Activated T-helper 9 cell treated with anti-CD3 and anti-CD28 coated beads, Interleukin-2, amount 50 U/mL, for 16 hours (primary cell): ENCODE data around the gene NUP62.
"Not testable (repeated sequence)": the region's sequence is repeated elsewhere in the genome, so short reads cannot be mapped to it uniquely, and the experiment has no call there.

Source experiments
- DNase-seq: peaks from one replicate; pipeline ENCODE4 v3.0.0-alpha.2; 2020; ENCODE audit warnings: low read depth

Gene NUP62

DNA sequence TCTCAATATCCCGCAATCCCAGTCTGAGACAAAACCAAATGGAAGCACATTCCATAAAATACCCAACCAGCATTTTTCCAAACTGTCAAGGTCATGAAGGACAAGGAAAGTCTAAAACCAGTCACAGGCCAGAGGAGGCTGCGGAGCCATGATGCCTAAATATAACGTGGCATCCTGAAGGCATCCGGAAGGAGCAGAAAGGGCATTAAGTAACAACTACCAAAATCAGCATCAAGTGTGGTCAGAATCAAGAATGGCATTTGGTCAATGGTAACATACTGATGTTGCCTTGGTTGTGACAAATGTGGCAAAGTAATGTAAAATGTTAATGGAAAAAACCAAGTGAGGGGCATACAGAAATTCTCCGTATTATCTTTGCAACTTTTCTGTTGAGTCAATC lies 3.8 kb downstream of the NUP62 start:
- DNase-seq: no peak

DNA sequence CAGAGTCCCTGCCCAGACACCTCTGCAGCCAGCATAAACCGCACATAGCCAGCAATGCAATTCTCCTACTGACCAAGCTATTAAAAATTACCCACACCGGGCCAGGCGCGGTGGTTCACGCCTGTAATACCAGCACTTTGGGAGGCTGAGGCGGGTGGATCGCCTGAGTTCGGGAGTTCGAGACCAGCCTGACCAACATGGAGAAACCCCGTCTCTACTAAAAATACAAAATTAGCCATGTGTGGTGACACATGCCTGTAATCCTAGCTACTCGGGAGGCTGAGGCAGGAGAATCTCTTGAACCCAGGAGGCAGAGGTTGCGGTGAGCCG lies 4.5 kb downstream of the NUP62 start:
- DNase-seq: not testable (repeated sequence)

DNA sequence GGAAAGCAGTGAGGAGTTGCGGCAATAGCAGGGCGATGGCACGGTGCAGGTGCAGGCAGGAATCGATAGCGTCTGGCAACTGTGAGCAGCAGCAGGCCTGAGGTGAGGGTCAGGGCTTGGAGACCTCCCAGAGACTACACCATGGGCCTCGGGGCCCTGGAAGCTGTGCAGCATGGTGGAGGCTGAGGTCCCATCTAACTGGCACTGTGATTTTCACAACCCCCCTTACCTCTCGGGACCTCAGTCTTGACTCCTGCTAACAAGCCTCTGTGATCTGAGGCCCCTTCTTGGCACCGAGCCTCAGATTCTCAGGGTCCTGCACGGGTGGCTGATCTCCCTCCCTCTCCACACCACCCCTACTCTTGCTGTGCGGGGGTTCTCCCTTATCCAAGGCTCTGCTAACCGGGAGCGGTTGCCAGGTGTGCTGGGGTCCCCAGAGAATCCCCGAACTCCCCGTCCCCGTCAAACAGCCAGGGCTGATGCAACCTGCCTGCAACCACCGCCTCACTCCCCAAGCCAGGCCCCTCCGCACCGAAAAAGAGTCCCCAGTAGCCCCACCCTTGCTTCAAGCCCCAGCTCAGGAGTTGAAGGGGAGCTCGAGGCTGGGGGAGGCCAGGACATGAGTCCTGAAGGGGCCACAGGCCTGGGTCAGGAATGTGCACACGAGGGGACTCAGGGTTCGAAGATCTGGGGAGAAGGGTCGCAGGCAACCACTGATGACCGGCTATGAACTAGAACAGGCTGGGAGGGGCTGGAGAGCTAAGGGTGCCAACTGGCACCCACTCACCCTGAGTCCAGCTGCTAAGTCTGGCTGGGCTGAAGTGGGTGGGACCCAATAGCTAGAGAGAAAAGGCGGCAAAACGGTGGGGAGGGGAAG lies 5.1 kb downstream of the NUP62 start:
- no peak for DNase-seq

DNA sequence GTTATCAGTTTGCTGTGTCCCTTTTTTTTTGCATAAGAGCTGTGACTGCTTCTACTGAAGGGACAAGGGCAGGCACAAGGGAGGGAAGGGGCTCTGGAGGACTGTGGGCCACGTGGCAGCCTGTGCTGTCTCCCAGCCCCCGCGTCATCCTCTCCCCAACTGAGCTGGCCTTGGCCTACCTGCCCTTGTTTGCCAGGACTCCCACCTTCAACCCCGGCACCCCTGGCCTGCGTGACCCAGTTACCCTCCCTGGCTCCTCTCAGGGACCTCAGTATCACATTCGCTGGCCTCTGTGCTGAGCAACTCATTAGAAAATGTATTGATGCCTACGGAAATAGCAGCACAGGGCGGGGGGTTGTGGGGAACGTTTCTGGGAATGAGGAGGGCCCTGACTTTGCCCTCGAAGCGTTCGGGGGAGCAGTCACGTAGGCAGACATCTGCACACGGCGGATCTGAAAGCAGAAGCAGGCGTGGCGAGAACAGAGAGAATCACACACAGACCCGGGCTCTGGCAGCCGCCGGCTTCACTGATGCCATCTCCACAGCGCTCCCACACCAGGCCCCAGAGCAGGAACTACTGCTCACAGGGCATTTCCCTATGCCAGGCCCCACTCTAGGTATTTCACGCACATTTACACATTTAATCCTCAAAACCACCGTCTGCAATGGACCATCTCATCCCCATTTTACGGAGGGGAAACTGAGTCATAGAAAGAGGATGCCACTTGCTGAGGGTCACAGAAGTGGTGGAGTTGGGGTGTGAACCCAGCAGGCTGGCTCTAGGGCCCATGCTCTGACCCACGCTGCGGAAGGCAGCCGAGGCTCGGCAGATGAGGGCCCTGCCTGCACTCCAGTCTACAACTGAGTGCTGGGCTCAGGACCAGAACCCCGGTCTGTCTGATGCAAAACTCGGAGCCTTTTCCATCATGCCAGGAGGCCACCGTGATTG lies 6.0 kb downstream of the NUP62 start:
- no peak for DNase-seq

DNA sequence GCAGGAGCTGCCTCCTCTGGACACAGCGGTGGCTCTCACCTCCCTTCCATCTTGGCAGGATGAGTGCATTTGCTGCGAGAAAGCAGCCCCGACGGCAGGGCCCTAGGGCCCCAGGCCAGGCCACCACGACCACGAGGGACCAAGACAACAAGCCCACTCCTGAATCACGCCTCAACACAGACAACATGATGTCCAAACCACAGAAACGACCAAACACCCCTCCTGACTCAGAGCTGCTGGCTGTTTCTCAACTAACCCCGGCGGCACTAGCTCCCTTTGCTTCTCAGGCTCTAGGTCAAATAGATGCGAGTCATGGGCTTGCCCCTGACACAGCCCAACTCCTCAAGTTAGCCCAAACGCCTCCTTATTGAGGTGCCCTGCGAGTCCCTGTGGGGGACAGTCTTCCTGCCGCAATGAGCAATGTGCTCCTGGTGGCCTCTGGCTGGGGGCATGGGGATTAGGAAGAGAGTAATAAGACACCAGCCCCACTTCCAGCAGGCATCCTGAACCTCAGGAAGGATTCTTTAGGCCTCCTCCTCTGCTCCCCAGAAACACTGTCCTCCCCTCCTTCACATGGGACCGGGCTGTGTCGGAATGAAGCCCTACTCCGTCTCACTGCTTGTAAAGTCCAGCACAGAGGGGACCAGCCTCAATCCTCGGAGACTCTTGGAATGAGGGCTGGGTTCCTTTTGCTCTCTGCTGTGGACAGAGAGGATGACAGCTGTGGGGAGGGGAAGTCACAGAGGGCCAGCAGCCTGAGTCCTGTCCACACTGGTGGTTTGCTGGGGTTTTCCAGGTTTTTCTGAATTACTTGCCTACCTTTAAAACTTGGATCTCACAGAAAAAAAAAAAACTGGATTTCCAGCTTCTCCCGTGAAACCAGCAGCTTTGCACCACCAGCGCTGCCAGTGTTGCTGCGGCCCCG lies 7.2 kb downstream of the NUP62 start:
- no peak for DNase-seq

DNA sequence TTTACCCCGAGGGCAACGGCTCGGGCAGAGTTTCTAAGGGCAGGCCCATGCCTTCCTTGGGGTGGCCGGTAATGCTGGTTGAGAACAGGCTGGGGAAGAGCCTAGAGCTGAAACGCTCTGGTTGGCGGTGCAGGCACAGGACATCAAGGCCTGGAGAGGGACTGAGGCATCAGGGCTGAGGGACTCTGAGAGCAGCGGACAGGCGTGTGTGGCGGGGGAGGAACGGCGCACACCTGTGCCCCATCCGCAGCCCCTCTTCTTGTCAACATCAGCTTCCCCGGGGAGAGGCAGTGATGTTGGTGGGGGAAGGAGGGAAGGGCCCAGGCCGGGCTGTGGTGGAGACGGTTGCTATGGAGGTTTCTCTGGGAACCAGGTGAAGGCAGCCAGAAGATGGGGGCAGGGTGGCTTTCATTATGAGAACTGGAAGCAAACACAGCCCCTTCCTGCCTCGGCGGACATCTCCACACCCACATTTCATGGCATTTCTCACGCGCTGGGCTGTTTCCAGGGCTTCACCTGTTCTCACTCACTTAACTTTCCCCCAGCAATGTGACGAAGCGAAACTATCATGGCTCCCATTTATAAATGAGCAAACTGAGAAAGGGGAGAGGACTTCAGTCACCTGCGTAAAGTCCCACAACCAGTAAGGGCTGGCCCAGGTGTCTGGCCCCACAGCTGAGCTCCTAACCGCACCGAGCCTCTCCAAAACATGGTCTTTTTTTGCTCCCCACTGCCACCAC lies 8.5 kb downstream of the NUP62 start:
- DNase-seq: no peak

DNA sequence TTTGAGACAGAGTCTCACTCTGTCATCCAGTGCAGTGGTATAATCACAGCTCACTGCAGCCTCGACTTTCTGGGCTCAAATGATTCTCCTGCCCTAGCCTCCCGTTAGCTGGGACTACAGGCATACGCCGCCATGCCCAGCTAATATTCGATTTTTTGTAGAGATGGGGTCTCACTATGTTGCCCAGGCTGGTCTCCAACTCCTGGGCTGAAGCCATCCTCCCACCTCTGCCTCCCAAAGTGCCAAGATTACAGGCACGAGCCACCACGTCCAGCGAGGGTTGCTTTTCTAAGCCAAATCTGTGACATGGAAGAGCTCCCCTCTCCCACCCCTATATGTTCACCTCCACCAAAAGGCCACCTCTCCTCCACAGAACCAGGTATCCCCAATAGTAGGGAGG lies 11.2 kb downstream of the NUP62 start:
- no peak for DNase-seq

DNA sequence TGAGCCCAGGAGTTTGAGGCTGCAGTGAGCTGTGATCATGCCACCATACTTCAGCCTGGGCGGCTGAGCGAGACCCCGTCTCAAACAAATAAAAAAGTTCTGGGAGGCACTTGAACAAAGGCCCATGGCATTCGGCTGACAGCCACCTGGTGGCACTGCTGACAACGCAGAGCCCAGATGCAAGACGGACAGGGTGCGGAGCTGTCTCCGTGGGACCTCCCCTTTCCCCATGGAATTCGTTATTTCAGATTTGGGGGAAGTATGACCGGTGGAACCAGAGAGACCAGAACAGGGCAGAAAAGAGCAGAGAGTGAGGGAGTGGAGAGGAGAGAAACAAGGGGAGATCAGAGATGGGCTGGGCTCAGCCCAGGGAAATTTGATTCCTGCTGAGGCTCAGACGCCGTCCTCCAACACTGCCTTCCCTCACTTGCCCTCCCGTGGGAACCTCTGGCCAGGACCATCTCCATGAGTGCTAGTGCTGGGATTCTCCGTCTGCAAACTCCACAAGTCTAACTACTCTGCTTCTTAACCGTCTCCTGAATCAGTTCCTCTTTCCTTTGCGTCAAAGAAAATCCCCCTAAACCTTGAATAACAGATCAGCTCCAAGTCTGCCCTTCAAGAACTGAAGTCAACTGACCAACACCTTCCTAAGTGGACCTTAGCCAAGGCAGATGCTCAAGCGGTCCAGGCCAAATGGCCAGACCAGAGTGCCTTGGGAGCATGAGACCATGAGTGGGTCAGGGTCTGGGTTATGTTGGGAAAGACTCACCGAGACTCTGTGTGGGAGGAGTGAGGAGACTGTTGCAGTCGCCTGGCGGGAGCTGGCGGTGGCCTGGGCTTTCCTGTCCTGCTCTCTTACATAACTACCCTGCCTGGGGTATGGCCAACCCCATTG lies 12.2 kb downstream of the NUP62 start:
- DNase-seq: no peak

DNA sequence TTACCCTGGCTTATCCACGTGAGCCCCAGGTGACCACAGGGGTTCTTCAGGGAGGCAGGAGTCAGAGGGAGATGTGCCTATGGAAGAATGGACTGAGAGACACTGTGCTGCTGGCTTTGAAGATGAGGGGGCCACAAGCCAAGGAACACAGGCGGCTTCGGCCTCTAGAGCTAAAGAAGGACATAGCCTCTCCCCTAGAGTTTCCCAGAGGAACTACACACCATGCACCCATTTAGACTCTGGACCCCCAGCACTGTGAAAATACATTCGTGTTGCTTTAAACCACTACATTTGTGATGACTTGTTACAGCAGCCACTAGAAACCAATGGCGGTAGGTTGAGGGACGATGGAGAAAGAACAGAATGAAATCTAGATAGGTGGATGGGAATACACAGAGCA lies 14.0 kb downstream of the NUP62 start:
- no peak for DNase-seq

DNA sequence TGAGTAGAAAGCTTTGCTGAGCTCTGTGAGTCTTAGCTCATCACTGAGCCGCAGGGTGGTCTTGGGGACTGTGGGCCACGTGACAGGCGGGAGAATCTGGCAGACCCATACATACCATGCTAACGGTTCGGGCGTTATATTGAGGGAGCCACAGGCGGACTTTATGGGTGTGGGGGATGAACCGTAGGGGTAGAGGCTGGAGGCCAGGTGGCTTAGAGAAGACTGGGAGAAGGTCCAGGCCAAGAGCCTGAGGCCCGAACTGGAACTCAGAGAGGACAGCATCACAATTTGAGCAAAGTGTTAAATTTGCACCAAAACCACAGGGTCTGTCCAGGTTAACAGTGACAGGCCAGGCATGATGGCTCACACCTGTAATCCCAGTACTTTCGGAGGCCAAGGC lies 15.6 kb downstream of the NUP62 start:
- DNase-seq: no peak

DNA sequence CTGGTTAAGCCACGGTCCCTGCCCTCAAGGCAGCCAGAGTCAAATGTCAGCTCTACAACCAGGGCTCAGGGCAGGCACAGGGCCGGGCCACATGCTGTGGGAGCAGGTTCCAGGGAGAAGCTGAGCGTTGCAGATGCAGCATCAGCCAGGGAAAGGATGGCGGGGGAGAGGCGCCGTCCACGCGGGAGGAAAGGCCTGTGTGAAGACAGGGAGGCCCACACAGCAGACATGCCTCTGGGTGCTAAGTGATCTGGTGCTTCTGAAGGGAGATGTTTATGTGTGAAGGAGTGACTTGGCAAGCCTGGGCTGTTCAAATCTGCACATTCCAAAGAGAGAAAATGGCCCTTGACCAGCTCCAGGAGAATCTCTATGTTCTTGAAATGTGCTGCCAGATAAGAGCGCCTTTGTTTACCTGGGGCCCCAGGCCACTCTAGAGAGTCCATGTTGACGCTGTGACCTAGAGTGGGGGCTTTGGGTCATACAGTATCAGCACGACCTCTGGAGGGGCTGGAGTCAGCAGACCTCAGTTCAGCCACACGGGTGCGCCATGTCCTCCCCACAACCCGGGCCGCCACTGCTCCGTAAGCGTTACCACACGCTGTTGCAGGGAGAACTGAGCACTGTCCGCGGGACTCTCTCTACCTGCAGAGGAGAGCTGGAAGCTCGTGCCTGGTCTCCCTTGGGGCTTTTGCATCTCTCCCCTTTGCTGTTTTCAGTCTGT lies 16.2 kb downstream of the NUP62 start:
- no peak for DNase-seq

DNA sequence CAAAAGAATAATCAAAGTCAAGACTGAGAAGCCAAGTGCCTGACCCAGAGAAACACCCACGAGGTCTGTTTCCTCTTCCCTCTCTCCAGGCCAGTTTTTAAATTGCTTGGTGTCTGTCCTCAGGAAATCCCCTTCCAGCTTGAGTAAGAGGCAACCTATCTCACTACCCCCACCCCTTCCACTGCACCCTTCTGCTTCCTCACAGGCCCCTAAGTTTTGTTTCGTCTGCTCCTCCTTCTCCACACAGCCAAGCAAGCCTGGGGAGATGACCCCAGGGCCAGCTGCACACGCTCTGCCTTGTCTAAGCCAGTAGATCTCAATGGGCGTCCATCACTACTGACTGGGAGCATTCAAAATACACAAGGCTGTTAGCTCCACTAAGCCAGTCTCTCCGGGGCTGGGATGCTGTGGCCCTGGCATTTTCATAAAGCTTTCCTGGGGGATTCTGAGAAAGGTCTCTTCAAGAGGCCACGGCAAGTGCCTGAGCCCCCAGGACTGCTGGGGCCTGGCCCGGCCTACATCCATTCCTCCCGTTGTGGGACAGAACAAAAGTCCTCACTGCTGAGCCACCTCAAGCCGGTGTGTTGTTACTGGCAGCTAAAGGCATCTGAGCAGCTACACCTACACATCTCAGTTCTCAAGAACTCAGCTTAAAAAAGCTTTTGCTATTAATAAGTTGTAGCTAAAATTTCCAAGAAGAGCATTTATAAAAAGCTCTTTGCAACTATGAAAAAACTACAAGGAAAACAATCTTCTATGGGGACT lies 17.7 kb downstream of the NUP62 start:
- no peak for DNase-seq

DNA sequence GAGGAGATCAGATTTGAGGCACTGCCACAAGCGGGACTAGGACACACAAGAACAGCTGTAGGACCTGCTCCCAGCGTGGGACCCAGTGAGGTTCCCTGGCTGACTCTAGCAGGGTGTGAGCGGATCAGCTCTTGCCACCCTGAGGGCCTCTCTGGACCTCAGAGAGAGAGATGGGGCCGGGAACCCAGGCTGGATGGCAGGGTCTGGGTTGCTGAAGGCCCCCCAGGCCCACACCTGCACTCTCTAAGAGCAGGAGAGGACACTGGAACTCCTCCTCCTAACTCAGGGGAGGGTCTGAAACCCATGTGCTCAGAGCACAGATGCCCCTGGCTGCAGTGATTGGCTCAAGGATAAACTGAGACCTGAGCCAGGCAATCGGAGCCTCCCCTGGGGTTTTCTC lies 19.1 kb downstream of the NUP62 start:
- no peak for DNase-seq

DNA sequence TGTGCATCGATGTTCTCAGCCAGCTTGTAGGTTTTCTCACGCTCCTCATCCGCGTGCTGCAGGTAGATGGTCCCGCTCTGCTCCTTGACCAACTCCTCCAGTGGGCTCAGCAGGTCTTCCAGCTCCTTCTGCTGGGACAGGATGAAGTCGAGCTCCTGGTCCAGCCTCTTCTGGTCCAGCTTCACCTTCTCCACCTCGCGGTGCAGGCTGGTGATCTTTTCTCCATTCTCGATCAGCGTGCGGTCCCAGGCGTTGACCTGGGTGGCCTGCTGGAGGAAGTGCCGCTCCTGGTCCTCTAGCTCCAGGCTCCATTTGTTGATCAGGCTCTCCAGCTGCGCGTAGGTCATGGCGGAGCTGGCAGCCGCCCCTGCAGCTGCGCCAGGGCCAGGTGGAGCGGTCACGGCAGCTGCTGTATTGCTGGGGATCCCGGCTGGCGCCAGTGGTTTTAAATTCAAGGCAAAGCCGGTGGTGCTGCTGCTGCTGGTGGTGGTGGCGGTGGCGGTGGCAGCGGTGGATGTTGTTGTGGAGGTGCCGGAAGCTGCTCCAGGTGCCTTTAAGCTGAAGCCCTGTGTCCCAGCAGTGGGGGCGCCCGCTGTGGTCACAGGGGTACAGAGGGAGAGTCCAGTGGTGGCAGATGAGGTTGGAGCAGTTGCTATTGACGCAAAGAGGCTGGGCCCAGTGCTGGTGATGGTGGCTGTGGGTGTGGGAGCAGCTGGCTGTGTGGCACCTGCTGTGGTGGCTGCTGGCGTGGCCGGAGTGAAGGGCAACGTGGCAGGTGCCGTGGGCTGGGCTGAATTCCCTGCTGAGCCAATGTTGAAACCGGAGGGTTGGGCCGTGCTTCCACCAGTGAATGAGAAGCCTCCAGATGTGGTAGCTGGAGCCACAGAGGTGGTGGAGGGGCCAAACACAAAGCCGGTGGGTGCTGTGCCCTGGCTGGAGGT lies 20.6 kb downstream of the NUP62 start:
- DNase-seq: no peak

DNA sequence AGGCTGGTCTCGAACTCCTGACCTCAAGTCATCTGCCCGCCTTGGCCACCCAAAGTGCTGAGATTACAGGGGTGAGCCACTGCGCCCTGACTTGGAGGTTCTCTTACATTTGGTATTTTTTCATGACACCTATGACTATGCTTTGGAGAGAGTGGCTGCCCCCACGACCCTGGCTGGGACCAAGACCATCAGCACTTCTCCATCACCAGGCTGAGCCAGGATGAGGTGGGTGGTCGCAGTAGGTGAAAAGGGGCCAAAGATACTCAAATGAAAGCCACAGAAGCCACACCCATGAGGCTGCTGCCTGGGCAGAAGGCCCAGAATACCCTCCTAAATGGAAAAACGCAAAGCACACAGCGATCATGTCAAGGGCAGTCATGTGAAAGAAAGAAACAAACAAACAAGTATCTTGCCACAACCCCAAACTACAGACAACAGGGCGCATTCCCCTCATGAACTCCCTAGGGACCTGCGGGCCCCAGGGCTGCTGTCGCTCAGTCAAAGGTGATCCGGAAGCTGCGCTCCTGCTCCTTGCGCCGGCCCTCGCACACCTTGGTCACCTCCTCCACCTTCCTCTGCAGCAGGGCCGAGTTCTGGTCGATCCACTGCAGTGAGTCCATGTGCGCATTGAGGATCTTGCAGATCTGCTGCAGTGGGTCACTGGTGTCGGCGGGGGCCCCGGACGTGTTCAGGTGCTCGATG lies 21.4 kb downstream of the NUP62 start:
- no peak for DNase-seq

DNA sequence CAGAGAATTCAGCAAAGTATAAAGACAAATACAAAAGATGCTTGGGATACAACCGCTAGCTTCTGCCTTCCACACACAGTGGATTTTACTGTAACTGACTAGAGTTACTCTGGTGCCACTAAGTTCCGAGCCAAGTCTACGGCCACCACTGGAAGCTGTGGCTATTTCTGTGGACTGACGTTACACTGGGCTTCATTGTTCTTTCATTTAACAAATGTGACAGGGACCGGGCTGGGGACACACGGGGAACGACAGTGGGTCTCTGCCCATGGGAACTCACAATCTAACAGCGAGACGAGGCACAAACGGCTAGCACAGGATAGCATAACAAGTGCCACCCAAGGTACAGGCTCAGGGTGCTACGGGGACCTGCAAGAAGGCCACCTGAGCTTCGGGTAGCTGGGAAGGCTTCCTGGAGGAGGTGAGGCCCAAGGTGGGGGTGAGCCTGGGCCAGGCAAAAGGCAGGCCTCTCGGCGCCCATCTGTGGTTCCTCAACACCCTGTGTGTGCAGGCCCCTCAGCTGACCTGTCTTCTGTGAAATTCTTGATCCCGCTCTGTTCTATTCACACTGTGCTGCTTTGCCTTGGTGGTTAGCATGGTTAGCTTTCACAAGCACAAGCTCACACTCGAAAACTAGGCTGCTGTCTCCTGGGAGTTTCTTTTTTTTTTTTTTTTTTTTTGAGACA lies 22.3 kb downstream of the NUP62 start:
- no peak for DNase-seq

DNA sequence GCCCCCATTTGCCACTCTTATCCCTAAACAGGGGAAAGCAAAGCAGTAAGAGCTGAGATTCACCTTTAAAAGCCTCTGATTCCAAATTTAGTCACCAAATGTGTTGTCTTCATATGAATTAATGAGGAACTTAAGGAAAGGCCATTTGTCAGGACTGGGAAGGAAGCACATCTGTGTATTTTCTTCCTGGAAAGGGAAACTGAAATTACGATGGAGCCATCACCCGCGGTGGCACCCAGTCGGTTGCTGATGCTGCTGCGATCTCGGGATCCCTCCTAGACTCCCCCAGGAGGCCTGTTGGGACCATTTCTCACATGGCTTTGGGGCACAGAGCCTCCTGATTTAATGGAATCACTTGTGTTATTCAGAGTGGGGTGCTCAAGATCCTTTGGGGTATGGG lies 25.2 kb downstream of the NUP62 start:
- no peak for DNase-seq
